Activated CD4-positive, CD25-positive, alpha-beta regulatory T cell (primary cell): ENCODE results near the gene IGFL4.

ENCODE experiments used
- DNase-seq, 4 experiments: peaks; one replicate each; lab custom pipeline; 2025; lab: John Stamatoyannopoulos, UW

The IGFL4 gene

GRCh38 chr19:45994456-45994997, 46.3 kb downstream of the IGFL4 start:
- no peak for DNase-seq

- no peak for DNase-seq
Observed at GRCh38 chr19:45990113-45990728, 50.6 kb downstream of the IGFL4 start.
